ENCODE measurements around the gene DNAJB8.

DNAJB8 gene

DNA sequence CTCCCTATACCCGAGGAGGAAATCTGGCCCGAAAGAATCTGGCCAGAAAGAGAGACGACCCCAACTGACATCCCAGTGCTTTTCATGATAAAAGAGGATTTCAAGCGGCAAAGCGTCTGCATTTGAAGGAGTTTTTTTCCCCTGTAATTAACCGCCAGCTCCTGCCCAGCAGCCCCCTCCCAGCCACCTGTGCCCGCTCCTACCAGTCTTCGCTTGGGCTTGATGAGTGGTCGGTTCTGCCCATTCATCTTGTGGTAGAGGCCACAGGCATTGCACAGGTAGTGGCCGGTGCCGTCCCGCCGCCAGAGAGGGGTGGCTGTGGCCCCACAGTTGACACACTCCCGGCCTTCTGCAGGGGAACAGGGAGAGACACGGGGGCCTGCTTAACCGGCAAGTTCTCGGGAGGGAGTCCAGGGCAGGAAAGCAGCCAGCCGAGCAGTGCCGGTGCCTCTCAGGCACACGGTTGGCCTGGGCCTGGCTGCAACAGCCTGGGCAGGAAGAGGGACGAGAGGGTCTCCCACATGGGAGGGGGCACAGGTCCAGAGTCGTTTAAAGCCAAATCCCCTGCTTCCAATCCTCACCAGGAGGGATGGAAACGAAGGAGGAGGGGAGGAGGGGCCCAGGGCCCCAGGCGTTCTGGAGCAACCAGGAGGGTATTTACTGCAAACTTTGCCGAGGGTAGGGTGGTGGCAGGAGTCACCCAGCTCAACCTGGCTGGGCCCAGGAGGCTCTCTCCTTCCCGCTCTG is 17.1 kb upstream of the DNAJB8 start:
- DNase-seq (ENCODE audit: low read depth, low spot score), result no peak

DNA sequence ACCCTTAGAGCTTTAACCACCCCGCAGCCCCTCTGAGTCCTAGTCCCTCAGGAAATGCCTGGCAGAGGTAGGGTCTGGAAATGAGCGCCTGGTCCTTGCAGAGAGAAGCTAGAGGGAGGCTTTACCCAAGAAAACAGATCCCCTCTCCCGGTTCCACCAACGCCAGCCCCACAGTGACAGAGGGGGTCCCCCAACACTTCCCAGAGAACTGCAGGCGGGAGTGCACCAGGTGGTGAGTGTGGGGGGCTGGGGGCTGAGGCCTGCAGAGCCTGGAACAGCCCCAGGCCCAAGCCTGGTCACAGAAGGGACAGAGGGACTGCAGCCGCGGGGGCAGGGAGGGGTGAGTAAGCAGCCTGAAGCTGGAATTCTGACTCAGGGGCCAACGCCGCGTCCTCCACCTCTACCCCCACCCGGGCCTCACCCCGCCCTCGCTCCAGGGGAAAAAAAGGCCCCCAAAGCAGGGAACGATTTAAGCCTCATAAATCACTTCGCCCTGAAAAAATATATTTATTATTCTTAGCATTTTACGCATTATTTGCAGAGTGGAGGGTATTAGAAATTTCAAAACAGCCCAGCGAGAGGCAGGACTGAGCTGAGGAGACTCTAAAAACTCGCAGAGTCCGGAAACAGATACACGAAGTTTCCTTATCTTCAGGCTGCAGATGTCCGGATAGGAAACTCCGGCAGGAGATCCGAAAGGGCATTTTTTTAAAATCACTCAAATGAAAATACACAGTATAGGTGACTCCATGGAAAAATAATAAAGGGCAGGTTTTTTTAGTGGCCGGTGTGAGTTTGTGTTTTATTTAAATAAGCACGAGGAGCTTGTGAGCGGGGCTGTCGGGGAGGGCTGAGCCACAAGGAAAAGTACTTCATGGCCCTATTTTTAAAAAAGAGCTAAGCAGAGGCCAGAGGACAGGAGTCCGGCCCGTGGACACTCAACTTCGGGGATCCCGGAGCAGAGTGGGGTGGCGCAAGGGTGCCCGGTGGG is 16.3 kb upstream of the DNAJB8 start:
- DNase-seq (ENCODE audit: low read depth, low spot score), result no peak

DNA sequence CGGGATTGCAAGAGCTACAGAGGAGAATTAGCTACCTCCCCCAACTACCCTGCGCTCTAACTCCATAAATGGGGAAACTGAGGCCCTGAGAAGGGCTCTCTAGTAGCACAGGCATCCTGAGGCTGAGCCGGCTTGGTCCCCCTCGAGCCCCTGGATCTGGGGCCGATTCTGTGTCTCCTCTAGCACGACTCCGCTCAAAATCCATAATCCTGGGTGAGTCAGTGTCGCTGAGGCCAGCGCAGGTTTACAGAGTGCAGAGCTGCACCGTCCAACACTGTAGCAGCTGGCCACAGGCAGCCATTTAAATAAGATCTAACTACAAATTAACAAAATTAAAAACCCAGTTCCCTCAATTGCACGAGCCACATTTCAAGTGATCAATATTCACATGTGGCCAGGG is 15.5 kb upstream of the DNAJB8 start:
- no peak for DNase-seq (ENCODE audit: low read depth, low spot score)

DNA sequence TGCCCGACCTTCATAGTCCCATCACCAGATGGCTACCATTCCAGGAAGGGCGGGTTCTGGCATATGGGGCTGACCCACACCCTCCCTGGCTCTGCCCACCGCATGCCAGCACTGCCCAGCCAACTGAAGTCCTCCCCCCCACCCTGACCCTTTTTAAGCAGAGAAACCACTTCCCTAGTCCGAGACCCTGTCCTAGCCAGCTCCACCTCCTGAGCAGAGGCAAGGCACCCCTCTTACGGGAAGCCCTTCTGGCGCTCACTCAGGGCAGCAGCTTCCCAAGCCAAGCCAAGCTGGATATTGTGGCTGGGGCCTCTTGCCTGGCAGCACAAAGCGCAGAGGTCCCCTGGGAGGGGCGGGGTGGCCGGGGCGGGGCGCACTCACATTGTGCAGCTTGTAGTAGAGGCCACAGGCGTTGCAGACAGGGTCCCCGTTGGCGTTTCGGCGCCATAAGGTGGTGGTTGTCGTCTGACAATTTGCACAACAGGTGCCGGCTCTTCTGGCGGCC is 14.8 kb upstream of the DNAJB8 start:
- DNase-seq (ENCODE audit: low read depth, low spot score), result no peak

DNA sequence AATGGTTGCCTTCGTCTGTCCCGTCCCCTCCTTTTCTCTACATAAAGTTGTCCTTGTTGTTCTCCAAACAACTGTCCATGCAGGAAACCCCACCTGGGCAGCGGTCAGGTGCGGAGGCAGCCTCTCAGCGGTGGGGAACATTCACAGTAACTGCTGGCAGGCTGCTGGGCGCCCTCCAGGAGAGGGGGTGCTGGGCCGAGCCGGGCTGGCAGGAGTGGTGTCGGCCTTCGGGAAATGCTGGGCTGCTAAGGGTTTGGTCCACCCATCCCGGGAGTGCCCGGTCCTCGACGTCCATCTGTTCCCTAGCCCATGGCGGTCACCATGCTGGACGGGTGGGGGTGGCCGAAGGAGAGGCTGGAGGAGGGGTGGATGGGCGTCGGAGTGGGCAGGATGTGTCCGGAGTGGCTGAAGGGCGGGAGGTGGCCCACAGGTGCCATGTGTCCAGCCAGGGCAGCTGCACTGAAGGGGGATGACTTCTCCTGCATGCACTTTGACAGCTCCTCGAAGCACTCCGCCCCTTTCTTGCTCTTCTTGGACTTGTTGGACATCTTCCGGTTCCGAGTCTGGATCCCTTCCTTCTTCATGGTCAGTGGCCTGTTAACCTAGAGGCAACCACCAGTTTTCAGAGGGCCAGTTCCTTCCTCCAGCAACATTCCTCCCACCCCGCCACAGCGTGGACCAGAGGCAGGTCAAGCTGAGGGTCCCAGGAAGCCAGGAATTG is 14.2 kb upstream of the DNAJB8 start:
- no peak for DNase-seq (ENCODE audit: low read depth, low spot score)

DNA sequence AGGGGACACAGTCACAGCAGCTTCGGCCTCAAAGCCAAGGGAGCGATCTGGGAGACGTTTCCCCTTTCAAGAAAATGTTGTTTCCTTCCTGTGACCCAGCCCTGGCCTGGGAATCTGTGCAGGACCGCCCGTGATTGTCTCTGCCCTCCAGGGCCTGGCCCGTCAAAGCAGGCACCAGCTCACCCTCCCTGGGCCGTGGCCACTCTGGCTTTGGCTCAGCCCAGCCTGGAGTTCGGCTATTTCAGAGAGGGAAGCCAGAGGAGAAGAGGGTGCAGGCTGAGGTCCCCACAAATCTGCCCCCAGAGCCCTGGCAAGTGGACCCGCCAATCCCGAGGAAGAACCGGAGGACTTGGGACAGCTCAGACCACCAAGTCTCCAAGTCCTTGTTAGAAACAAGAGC is 13.6 kb upstream of the DNAJB8 start:
- DNase-seq (ENCODE audit: low read depth, low spot score), result no peak

DNA sequence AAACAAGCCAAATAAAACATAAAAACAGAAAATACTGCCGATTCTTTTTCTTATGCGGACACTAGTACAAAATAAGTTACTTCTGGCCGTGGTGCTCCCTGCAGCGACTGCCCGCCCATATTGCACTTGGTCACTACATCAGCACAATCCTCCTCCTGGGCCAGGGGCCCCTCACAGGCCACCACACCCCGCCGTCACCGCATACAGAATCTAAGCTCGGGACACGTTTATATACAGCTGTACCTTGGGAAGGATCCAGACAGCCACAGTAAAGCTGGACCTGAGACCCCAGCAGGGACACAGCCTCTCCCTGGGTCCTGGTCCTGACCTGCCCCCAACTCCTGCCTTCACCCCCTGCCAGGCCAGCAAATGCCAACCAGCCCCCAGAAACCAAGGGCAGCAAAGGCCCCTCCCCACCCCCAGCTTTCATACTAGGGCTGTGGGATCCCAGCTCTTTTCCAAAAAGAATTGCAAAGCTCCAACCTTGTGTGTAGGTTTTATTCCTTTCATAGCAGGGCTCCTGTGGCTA is 12.9 kb upstream of the DNAJB8 start:
- DNase-seq (ENCODE audit: low read depth, low spot score), result no peak

DNA sequence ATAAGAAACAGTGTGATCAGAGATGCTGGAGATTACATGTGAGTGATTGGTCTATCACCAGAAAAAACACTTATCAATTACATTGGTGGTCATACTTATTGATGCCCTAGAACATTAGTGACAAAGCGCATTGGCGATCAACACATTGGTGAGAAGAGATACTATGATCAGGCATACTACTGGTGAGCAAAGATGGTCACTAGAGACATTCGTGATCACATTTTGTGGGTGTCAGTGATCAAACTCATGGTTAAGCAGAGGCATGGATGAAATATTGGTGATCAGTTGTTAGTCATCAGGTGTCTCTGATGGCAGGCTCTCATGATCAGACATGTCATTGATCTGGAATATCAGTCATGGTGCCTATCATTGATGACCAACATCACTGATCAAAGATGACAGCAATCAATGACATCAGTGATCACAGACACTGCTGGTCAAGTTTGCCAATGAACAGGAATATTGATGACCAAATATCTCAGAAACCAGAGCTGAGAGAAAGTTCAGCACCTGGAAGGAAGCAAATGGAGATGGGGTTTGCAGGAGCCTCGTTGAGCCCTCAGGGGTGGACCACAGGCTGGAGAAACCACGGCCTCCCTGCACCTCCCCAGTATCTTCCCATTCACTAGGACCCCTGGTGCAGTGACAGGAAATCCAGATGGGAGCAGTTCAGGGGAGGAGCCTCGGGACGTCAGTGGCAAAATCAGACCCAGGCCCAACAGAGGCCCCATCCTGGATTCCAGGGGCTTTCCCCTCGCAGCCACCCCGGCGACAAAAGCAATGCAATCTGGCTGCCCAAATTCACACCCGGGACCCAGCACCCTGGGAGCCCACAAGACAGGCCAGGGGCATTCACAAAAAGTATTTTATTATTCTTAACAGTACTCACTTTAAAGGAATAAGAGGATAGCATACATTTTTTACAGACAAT is 12.2 kb upstream of the DNAJB8 start:
- DNase-seq (ENCODE audit: low read depth, low spot score), result no peak

DNA sequence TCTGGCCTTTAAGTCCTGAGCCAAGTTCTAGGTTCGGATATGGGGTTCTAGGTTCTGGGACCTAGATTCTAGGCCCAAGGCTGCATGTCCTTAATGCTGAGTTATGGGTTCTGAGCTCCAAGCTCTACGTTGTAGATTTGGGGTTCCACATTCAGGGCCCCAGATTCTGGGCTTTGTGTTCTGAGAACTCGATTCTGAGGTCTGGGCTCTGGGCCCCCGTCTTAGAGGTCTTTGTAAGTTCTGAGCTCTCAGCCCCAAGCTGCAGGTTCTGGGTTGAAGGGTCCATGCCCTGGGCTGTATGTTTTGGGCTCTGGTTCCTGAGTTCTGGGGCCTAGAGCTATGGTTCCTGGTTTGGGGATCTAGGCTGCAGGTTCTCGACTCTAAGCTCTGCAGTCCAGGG is 10.0 kb upstream of the DNAJB8 start:
- no peak for DNase-seq (ENCODE audit: low read depth, low spot score)

DNA sequence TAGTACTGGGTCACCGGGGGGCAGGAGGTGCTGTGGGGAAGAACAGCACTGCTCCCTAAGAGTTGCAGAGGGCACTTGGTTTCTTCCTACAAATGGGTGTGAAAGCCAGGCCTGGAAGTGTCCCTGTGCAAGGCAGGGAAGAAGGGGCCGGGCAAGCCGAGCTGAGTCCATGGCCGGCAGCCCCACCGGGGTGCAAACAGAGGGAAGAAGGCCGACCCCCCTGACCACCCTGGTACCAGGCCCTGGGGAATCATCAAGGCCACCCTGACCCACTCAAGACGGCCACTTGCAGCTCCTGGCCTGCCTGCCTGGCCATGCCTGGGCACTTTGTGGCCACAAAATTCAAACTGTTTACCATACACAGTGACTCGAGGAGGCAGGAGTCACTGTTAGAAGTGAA is 8.7 kb upstream of the DNAJB8 start:
- no peak for DNase-seq (ENCODE audit: low read depth, low spot score)

DNA sequence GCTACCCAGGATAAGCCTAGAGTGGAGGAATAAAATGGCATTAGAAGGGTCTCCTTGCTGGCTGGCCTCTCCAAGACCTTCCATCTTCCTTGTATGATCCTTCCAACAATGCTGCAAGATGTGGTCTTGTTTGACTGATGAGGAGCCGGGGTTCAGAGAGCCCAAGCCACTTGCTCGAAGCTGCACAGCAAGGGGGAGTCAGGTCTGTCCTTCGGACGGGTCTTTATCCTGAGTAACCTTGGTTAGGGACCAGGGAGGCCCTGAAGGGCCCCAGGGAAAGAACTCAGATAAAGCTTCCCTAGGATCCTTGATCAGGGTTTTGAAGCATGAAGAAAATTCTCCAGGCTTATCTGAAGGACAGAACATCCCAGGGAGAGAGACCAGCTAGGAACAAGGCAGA is 7.0 kb upstream of the DNAJB8 start:
- no peak for DNase-seq (ENCODE audit: low read depth, low spot score)

DNA sequence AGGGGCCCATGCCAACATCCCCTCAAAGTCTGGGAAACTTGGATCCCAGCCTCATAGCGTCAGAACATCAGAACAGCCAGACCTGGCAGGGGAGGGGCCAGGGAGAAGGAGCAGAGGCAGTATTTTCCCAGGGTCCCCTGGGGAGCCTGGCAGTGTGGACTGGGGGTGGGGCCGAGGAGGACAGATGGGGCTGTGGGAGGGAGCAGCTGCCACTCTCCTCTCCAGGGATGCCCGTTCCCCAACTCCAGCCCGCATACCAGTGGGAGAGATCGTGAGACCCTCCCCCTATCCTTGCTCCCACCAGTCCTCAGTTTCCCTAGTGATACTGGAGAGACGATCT is 6.5 kb upstream of the DNAJB8 start:
- DNase-seq (ENCODE audit: low read depth, low spot score), result no peak

DNA sequence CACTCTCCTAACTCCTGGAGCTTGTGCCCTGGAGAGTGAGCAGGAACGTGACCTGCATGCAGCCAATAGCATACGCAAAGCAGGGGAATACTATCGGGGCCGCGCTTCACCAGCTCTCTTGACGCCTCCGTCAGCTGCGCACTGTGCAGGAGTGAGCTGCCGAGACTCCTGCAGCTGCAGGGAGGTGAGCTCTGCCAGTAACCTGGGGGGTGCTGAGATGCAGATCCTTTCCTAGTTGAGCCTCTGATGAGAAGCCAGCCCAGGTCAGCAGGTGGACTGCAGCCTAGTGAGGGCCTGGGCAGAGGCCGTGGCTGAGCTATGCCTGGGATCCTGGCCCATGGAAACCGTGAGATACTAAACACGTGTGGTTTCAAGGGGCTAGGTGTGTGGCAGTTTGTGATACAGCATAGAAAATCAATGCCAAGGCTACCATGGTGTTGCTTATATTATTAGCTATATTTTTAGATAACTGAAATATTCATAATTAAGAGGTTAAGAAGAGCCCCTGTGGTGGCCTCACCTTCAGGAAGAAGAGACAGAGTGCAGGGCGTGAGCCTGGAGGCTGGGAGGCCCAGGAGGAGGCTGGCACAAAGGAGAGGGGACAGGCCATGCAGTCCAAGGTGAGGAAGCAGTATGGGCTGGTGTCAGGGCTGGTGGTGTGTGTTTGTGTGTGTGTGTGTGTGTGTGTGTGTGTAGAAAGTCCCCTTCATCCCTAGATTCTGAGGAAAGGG is 5.9 kb upstream of the DNAJB8 start:
- no peak for DNase-seq (ENCODE audit: low read depth, low spot score)

DNA sequence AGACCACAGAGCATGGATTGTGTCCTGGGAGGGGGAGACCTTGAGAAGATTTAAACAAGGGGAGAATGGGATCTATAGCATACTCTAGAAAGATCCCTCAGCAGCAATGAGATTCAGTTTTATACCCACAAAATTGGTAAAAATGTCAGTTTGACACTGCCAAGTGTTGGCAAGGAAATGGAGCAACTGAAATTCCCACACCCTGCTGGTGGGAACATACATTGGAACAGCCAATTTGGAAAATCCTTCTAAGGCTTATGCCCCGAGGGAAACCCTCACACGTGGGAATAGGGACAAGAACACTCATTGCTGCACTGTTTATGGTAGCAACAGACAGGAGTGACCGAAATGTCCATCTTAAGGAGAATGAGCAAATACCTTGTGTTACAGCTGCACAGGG is 5.0 kb upstream of the DNAJB8 start:
- DNase-seq (ENCODE audit: low read depth, low spot score), result no peak

DNA sequence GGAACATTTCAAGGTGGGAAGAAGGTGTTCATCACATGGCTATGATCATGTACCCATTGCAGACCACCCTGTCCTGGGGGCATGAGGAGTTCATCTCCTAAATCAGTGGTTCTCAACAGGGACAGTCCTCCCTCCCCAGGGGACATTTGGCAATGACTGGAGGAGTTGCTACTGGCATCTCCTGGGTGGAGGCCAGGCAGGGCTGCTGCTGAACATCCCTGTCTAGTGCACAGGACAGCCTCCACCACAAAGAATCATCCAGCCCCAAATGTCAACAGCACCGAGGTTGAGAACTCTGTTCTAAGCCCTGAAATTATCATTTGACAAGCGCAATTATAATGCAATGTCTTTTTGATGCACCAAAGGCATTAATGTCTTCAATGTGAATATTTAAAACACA is 4.4 kb upstream of the DNAJB8 start:
- no peak for DNase-seq (ENCODE audit: low read depth, low spot score)

DNA sequence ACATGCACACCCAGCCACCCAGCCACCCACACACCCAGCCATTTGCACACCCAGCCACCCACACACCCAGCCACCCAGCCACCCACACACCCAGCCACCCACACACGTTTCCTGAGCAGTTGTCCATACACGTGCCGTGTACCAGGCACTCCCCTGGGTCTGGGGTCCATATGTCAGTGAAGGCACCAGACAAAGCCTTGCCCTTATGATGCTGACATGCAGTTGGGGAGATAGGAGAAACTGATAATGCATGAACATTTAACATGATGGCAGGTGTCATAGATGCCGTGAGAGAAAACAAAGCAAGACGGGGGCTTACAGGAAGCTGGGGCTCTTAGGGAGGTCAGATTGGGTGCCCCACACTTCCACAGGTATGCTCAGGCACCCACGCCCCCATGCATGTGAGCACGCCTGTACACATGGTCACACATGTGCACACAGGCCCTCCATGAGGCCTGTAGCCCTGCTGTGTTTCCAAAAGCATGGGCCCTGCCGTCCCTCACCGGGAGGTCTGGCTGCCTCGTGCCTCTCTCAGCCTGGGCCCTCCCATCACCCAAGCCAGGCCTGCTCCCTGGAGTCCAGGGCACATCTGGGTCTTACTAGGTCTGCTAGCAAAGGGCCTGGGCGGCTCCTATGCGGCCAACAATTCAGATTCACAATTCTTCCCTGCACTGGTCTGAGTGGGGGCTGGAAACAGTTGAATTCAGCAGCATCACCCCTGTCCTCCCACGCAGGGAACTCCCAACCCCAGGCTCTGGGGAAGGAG is 3.6 kb upstream of the DNAJB8 start:
- no peak for DNase-seq (ENCODE audit: low read depth, low spot score)

DNA sequence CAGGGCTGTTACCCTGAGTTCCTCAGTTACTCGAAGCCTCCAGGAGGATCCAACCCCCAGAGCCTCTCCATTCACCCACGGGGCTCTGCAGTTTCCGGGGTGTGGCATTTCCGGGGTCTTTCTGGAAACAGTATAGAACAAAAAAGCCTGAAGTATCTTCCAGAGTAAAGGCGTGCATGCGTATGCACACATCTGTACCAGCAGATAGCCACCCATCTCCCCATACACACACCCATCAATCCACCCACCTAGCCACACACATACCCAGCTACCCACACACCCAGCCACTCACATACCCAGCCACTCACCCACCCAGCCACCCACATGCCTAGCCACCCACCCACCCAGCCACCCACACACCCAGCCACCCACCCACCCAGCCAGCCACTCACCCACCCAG is 2.9 kb upstream of the DNAJB8 start:
- no peak for DNase-seq (ENCODE audit: low read depth, low spot score)

DNA sequence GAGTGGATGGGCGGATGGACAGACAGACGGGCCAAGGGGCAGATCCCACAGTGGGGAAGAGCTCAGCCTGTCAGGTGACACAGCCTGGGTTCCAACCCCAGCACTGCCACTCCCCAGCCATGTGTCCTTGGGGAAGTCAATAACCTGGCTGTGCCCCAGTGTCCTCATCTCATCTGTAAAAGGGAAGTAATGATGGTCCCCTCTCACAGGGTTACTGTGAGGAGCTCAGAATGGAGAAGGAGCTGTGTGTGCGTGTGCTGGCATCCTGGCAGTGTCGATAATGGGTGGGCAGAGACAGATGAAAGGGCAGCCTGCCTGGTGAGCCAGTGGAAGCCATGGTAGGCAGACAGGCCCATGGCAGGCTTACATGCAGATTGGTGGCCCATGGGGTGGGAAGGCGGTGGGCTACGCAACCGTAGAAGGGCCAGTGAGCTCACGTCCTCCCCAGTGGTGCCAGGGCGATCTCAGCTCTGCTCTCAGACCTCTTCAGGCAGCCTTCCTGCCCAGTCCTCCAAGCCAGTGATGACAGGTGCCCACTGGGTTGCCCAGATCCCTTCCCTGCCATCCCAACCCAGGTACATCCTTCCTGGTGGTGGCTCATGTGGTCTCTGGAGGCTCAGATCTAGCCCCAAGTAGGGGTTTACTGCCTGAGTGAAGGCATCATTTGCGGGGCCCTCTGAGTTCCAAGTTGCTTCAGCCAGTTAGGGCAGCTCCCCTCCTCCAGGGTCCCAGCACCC is 2.3 kb upstream of the DNAJB8 start:
- no peak for DNase-seq (ENCODE audit: low read depth, low spot score)

All from smooth muscle cell of the brain vasculature (primary cell).